ENCODE measurements around the gene ARL8A. TPM values are rescaled to one million over a fixed set of nuclear protein-coding genes. Genes with fewer than 3 reads are reported as not detected.

The ARL8A gene
- total RNA-seq, 2 experiments from 2014 or later, result 62.4 to 63.8 TPM

GRCh38 chr1:202085682-202086373, 58.7 kb downstream of the ARL8A start:
- ChIA-PET CTCF (interaction anchor here (0.6 kb wide), 1 partner anchor 43 kb away, joined by 3 read pairs; no protein-coding TSS in a partner anchor), POLR2A (no interaction called here)
- no peak overlapping the region for H3K4me3 Mint-ChIP-seq
- H3K27me3 Mint-ChIP-seq, result peaks cover 4% of the 10 kb centered on the region
- DNase-seq, result no peak
- H3K27ac Mint-ChIP-seq, result no peak overlapping the region
- H3K4me1 Mint-ChIP-seq, result no peaks in the 10 kb centered on the region
- no peaks in the 10 kb centered on the region for H3K9me3 Mint-ChIP-seq
- no peaks in the 10 kb centered on the region for H3K36me3 Mint-ChIP-seq (ENCODE audit: low read depth)

- no peak for DNase-seq
- Mint-ChIP-seq H3K9me3 (no peaks in the 10 kb centered on the region), H3K27ac (no peak overlapping the region), H3K4me1 (no peaks in the 10 kb centered on the region), H3K27me3 (peaks cover 3% of the 10 kb centered on the region), H3K4me3 (no peak overlapping the region), H3K36me3 (ENCODE audit: low read depth) (no peaks in the 10 kb centered on the region)
- CTCF ChIA-PET, result interaction anchor here (0.6 to 0.7 kb wide), 2 partner anchors 44 to 82 kb away, joined by 3 to 4 read pairs; no protein-coding TSS in a partner anchor
- POLR2A ChIA-PET, result no interaction called here
Observed at GRCh38 chr1:202084791-202085681, 59.5 kb downstream of the ARL8A start.

Other genes starting within 250 kb of the ARL8A start
- not detected for gene LMOD1, start 198.2 kb downstream of the ARL8A start, total RNA-seq
- gene TIMM17A, start 189.2 kb downstream of the ARL8A start, total RNA-seq, result 10 to 100 TPM; 42.5 to 44.8 TPM
- 10 to 100 TPM; 38.5 to 41.1 TPM for gene RNPEP, start 162.1 kb downstream of the ARL8A start, total RNA-seq
- gene ELF3, start 134.2 kb downstream of the ARL8A start, total RNA-seq, result under 1 TPM; 0.30 to 0.38 TPM
- not detected for gene GPR37L1, start 21.8 kb downstream of the ARL8A start, total RNA-seq
- gene PTPN7, start 15.9 kb upstream of the ARL8A start, total RNA-seq, result 100 to 1,000 TPM; 228 to 231 TPM
- gene LGR6, start 49.1 kb upstream of the ARL8A start, total RNA-seq, result under 1 TPM in 1 of 2 experiments, not detected in 1; 0.08 TPM
- 10 to 100 TPM; 76.1 to 82.8 TPM for gene UBE2T, start 197.2 kb upstream of the ARL8A start, total RNA-seq
- 10 to 100 TPM; 16.7 to 20.0 TPM for gene PPP1R12B, start 204.0 kb upstream of the ARL8A start, total RNA-seq

All from activated CD4-positive, alpha-beta memory T cell treated with anti-CD3 and anti-CD28 coated beads, Interleukin-2, amount 10 ng/mL, durations not matched to agents 7 days and 5 days (primary cell).